ENCODE data around the gene IL12RB2. TPM values are rescaled to one million over a fixed set of nuclear protein-coding genes. Genes with fewer than 3 reads are reported as not detected.

The IL12RB2 gene
- total and polyA plus RNA-seq, 8 donors = 0.48 to 1.2 (median 0.69) TPM

DNA sequence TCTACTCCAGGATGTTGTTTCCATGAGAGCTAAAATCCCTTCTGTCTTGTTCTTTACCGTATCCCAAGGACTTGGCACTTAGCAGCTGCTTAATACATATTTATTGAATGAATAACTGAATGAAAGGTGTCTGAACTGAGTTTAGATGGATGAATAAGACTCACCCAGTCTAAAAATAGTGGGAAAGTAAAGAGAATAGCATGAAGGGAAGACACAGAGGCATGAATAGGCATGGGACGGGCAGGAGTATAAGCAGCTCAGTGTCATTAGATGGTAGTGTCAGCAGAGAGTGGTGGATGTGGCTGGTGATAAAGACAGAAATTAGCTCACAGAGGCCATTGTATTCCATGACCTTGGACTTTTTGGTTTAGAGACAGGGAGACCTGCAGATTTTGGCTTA lies 9.2 kb downstream of the IL12RB2 start:
- TF ChIP-seq, protein P1, sequence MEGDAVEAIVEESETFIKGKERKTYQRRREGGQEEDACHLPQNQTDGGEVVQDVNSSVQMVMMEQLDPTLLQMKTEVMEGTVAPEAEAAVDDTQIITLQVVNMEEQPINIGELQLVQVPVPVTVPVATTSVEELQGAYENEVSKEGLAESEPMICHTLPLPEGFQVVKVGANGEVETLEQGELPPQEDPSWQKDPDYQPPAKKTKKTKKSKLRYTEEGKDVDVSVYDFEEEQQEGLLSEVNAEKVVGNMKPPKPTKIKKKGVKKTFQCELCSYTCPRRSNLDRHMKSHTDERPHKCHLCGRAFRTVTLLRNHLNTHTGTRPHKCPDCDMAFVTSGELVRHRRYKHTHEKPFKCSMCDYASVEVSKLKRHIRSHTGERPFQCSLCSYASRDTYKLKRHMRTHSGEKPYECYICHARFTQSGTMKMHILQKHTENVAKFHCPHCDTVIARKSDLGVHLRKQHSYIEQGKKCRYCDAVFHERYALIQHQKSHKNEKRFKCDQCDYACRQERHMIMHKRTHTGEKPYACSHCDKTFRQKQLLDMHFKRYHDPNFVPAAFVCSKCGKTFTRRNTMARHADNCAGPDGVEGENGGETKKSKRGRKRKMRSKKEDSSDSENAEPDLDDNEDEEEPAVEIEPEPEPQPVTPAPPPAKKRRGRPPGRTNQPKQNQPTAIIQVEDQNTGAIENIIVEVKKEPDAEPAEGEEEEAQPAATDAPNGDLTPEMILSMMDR (IDR thresholded peaks at IDR 0.05) = no peak
- DNase-seq (no peak), ATAC-seq (no peak)
- no peak overlapping the region for H3K27ac ChIP-seq
- no peaks in the 10 kb centered on the region for H3K4me1 ChIP-seq
- intact Hi-C loops (cut with DNase I) = no loop called here
- H3K27me3 ChIP-seq = no peaks in the 10 kb centered on the region
- no peaks in the 10 kb centered on the region for H3K36me3 ChIP-seq
- no peaks in the 10 kb centered on the region for H3K9me3 ChIP-seq
- no peak overlapping the region for H3K4me3 ChIP-seq

DNA sequence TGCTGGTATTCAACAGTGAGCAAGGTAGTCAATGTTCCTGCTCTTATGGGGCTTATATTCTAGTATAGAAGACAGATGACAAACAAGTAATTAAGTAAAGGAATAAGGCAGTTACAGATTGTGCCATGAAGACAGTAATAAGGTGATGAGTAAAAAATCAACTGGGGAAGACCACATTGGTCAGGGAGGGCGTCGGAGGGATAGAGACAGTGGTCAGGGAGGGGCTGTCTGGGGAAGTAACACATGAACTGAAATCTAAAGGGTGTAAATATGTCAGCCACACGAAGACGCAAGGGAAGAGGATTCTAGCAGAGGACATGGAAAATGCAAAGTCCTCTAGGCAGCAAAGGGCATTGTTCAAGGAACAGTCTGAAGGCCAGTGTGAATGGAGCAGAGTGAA lies 10.1 kb downstream of the IL12RB2 start:
- no peak for DNase-seq
- Histone ChIP-seq H3K27me3 (no peaks in the 10 kb centered on the region), H3K4me3 (no peak overlapping the region), H3K27ac (no peak overlapping the region), H3K9me3 (no peaks in the 10 kb centered on the region), H3K4me1 (no peaks in the 10 kb centered on the region), H3K36me3 (no peaks in the 10 kb centered on the region)
- TF ChIP-seq, protein P1 (IDR thresholded peaks at IDR 0.05) = no peak
- intact Hi-C loops (cut with DNase I) = no loop called here
- ATAC-seq = no peak

DNA sequence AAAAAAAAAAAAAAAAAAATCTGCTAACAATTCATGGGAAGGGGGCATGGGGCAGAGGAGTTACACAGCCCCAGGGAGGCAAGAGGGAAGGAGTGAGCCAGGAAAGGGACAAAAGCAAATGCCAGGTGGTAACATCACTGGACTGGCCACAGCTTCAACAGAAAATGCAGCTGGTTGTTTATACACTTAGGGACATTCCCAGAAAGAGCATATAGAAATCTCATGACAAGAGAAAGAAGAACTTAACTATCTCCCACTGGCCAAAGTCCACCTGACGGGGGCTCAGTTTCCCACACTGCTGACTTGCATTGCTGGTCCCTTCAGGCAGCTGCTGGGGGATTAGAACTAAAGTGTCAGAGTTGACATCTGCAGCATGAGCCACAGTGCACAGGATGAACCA lies 14.8 kb downstream of the IL12RB2 start:
- H3K36me3 ChIP-seq = no peaks in the 10 kb centered on the region
- intact Hi-C loops (cut with DNase I) = no loop called here
- no peak for ATAC-seq
- TF ChIP-seq, protein P1 (IDR thresholded peaks at IDR 0.05) = no peak
- H3K27ac ChIP-seq = no peak overlapping the region
- no peaks in the 10 kb centered on the region for H3K9me3 ChIP-seq
- DNase-seq = no peak
- no peaks in the 10 kb centered on the region for H3K27me3 ChIP-seq
- H3K4me1 ChIP-seq = no peaks in the 10 kb centered on the region
- no peak overlapping the region for H3K4me3 ChIP-seq

DNA sequence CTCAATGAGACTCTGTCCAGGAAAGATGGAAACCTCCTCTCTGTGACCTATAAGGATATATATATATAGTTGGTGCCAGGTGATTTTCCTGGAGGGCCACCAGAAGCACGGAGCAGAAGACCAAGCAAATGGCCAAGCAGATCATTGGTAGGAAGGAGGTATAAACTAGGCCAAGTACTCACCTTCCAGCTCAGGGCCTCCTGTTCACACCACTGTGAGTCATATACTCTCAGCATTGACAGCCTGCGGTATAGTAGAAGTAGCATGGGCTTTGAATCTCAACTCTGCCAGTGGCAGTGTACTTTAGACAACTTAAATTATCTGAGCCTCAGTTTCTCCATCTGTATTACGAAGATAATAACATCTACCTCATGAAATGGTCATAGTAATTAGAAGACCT lies 15.4 kb downstream of the IL12RB2 start:
- intact Hi-C loops (cut with DNase I) = no loop called here

DNA sequence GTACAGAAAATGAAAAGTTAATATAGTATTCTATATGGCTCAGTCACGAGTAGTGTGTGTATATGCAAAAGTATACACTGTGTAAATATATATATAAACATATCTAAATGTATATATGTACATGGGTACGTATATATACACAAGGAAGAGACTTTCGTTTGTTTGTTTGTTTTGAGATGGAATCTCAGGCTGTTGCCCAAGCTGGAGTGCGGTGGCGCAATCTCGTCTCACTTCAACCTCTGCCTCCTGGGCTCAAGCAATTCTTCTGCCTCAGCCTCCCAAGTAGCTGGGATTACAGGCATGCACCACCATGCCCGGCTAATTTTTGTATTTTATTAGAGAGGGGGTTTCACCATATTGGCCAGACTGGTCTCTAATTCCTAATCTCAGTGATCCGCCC lies 16.4 kb downstream of the IL12RB2 start:
- H3K4me1 ChIP-seq = no peaks in the 10 kb centered on the region
- no peak overlapping the region for H3K4me3 ChIP-seq
- ATAC-seq (no peak), DNase-seq (no peak)
- no peak overlapping the region for H3K27ac ChIP-seq
- TF ChIP-seq, protein P1 (IDR thresholded peaks at IDR 0.05) = no peak
- H3K9me3 ChIP-seq = no peaks in the 10 kb centered on the region
- H3K27me3 ChIP-seq = no peaks in the 10 kb centered on the region
- no peaks in the 10 kb centered on the region for H3K36me3 ChIP-seq
- intact Hi-C loops (cut with DNase I) = no loop called here

More for the DNA sequence above, 15.4 kb downstream of the IL12RB2 start:
- no peak overlapping the region for H3K4me3 ChIP-seq
- DNase-seq (no peak), ATAC-seq (no peak)
- TF ChIP-seq, protein P1 (IDR thresholded peaks at IDR 0.05) = no peak
- no peaks in the 10 kb centered on the region for H3K36me3 ChIP-seq
- H3K27me3 ChIP-seq = no peaks in the 10 kb centered on the region
- H3K27ac ChIP-seq = no peak overlapping the region
- no peaks in the 10 kb centered on the region for H3K4me1 ChIP-seq
- H3K9me3 ChIP-seq = no peaks in the 10 kb centered on the region
